Measurements from ENCODE around the gene ANTXRL. TPM values are rescaled to one million over a fixed set of nuclear protein-coding genes. Genes with fewer than 3 reads are reported as not detected.
A peak's percentile ranks its signal among the peaks of the same experiment; 100 is the strongest.
"Not testable (repeated sequence)": the region's sequence is repeated elsewhere in the genome, so short reads cannot be mapped to it uniquely, and the experiment has no call there.

ANTXRL gene
- total and polyA plus RNA-seq, 4 donors, result 0.06 TPM; not detected in 3

DNA sequence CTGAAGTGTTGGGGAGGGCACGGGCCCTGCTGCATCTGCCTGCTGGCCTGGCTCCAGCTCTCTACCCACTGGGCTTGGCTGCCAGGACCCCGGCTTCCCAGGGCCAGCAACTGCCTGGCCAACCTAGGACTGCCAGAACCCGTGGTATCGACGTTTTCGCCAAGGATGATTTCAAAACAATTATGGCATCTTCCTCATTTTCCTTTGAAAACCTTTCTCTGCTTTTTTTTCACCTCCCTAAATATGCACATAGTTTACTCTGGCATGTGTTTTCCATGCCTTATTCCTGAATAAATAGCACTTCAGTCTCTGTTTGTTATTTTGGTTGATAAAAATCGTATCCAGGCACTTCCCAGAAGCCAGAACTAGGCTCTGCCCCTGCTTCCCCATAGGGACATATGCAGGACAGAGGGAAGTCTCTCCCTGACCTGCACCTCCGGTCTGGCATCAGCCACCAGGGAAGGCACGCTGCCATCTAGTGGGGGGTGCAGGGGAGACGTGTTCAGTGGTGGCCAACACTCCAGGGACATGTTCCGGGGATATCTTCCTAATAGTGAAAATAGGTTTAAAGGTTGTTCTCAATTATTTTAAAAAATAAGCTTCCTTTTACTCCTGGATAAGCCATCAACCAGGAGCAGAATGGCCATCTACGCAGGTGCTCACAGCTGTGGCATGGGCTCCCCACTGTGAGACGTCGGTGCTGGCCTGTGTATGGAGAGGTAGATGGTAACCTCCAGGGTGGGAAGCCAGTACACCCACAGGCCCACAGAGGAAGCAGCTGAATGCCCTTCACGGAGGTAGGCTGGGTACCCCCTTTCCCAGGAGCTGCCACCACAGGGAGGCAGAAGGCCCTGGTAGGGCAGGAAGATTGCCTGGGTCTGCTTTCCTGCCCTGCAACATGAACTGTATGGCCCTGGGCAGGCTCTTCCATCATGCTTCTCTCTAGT, 30.7 kb upstream of the ANTXRL start (continued):
- TF ChIP-seq, protein P1, sequence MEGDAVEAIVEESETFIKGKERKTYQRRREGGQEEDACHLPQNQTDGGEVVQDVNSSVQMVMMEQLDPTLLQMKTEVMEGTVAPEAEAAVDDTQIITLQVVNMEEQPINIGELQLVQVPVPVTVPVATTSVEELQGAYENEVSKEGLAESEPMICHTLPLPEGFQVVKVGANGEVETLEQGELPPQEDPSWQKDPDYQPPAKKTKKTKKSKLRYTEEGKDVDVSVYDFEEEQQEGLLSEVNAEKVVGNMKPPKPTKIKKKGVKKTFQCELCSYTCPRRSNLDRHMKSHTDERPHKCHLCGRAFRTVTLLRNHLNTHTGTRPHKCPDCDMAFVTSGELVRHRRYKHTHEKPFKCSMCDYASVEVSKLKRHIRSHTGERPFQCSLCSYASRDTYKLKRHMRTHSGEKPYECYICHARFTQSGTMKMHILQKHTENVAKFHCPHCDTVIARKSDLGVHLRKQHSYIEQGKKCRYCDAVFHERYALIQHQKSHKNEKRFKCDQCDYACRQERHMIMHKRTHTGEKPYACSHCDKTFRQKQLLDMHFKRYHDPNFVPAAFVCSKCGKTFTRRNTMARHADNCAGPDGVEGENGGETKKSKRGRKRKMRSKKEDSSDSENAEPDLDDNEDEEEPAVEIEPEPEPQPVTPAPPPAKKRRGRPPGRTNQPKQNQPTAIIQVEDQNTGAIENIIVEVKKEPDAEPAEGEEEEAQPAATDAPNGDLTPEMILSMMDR (IDR thresholded peaks at IDR 0.05; ENCODE audit: low read depth, low read length, missing input control), result peak; percentile 32
- TF ChIP-seq FOXA2 (IDR thresholded peaks at IDR 0.05), result no peak
- TF ChIP-seq, protein P2, sequence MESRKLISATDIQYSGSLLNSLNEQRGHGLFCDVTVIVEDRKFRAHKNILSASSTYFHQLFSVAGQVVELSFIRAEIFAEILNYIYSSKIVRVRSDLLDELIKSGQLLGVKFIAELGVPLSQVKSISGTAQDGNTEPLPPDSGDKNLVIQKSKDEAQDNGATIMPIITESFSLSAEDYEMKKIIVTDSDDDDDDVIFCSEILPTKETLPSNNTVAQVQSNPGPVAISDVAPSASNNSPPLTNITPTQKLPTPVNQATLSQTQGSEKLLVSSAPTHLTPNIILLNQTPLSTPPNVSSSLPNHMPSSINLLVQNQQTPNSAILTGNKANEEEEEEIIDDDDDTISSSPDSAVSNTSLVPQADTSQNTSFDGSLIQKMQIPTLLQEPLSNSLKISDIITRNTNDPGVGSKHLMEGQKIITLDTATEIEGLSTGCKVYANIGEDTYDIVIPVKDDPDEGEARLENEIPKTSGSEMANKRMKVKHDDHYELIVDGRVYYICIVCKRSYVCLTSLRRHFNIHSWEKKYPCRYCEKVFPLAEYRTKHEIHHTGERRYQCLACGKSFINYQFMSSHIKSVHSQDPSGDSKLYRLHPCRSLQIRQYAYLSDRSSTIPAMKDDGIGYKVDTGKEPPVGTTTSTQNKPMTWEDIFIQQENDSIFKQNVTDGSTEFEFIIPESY (IDR thresholded peaks at IDR 0.05), result no peak

DNA sequence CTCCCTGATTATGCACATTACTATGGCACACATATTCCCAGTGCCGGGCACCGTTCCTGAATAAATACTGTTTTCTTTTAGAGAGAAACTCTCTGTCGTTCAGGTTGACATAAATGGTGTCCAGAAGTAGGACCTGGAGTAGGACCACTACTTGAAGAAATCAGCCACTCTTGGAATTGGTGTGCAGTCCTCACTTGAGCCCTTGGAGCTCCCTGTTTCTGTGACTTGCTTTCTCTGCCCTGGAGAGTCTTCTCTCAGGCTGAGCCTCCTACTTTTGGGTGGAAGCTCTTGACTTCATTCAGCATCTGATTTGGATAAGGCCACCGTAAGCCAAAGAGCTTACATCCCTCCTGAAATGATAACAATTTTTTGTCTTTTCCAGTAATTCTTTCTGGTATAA, 29.7 kb upstream of the ANTXRL start:
- WGBS, result 84% methylated on average over 4 of the region's 4 CpGs
- no peak overlapping the region for H3K27ac ChIP-seq (ENCODE audit: low read depth in 1 of 2, low read length in 2 of 2)

DNA sequence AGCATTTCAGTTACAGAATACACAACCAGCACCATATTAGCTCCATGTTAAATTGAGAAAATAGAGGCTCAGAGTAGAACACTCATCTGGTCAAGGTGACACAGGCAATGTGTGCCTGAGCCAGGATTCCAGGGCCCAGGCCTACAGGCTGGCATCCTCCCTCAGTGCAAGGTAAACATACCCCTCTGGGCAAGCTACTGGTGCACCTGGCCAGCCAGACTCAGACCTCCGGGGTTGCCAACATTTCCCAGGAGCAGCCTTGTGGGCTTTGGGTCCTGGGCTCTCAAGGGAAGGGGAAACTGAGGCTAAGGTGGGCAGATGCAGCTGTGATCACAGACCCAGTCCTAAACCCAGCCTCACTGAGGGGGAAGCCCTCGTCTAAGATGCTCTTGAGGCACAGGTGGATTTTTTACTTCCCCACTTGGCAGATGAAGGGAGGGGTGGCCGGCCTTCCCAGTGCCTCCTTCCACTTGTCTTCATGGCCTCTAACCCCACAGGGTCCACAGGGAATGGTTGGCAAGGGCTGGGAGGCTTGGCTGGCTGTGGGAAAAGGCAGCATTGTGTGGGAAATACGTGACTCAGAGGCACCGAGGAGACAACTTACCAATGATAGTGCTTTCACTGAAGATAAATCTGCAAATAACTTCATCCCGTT, 23.8 kb upstream of the ANTXRL start:
- not testable (repeated sequence) for DNase-seq (ENCODE audit: low spot score); H3K9me3 ChIP-seq (ENCODE audit: control insufficient read depth in 4 of 4, low read length in 3 of 4)
- 92% methylated on average over 6 of the region's 6 CpGs for WGBS

More for the DNA sequence above, 29.7 kb upstream of the ANTXRL start:
- no peaks in the 10 kb centered on the region for H3K27me3 ChIP-seq (ENCODE audit: control insufficient read depth in 4 of 4, insufficient read depth in 4 of 4, low read length in 3 of 4)
- H3K9ac ChIP-seq (ENCODE audit: low read depth in 1 of 2, low read length in 2 of 2), result no peak overlapping the region
- no peaks in the 10 kb centered on the region for H3K36me3 ChIP-seq (ENCODE audit: control insufficient read depth in 4 of 4, insufficient read depth in 3 of 4, low read depth in 1 of 4, low read length in 3 of 4)
- H3K4me3 ChIP-seq (ENCODE audit: low read depth in 1 of 3, low read length in 3 of 3), result no peak overlapping the region
- no peak for TF ChIP-seq JUND (IDR thresholded peaks at IDR 0.05)
- TF ChIP-seq, protein P3, sequence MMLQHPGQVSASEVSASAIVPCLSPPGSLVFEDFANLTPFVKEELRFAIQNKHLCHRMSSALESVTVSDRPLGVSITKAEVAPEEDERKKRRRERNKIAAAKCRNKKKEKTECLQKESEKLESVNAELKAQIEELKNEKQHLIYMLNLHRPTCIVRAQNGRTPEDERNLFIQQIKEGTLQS (IDR thresholded peaks at IDR 0.05), result no peak
- no peak for TF ChIP-seq RAD21 (IDR thresholded peaks at IDR 0.05)
- no peak for DNase-seq (ENCODE audit: low spot score)
- H3K9me3 ChIP-seq (ENCODE audit: control insufficient read depth in 4 of 4, low read length in 3 of 4), result no peaks in the 10 kb centered on the region
- H3K4me1 ChIP-seq (ENCODE audit: control insufficient read depth in 4 of 4, insufficient read depth in 4 of 4, low read length in 3 of 4), result peaks cover 0 to 2% (median under 1%) of the 10 kb centered on the region in 4 donors

DNA sequence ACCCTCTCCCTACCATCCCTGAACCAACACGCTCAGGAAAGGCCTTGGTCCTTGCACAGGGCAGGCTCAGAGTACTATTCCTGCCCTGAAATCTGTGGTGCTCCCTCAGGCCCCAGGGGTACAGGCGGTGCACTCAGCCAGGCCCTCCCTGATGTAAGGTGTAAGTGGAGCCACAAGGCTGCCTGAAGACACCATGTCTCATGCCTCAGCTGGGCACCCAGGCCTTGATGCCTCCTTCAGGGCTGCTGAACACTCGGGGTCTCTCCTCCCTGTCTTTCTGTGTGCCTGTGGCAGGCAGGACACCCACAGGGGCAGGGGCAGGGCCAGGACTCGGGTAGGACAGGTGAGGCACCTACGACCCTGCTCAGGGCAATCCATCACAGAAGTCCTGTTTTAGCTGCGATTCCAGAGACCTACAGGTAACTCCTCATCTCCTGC, 22.9 kb upstream of the ANTXRL start:
- no peak overlapping the region for H3K4me3 ChIP-seq (ENCODE audit: low read depth in 1 of 3, low read length in 3 of 3)
- no peaks in the 10 kb centered on the region for H3K9me3 ChIP-seq (ENCODE audit: control insufficient read depth in 4 of 4, low read length in 3 of 4)
- no peak for DNase-seq (ENCODE audit: low spot score)
- H3K9ac ChIP-seq (ENCODE audit: low read depth in 1 of 2, low read length in 2 of 2), result no peak overlapping the region
- WGBS, result 80% methylated on average over 6 of the region's 6 CpGs
- H3K4me1 ChIP-seq (ENCODE audit: control insufficient read depth in 4 of 4, insufficient read depth in 4 of 4, low read length in 3 of 4), result no peaks in the 10 kb centered on the region
- no peaks in the 10 kb centered on the region for H3K36me3 ChIP-seq (ENCODE audit: control insufficient read depth in 4 of 4, insufficient read depth in 3 of 4, low read depth in 1 of 4, low read length in 3 of 4)
- H3K27ac ChIP-seq (ENCODE audit: low read depth in 1 of 2, low read length in 2 of 2), result no peak overlapping the region
- no peaks in the 10 kb centered on the region for H3K27me3 ChIP-seq (ENCODE audit: control insufficient read depth in 4 of 4, insufficient read depth in 4 of 4, low read length in 3 of 4)
- TF ChIP-seq RXRA (IDR thresholded peaks at IDR 0.05) (no peak), YY1 (IDR thresholded peaks at IDR 0.05) (no peak)
- TF ChIP-seq, protein P4, sequence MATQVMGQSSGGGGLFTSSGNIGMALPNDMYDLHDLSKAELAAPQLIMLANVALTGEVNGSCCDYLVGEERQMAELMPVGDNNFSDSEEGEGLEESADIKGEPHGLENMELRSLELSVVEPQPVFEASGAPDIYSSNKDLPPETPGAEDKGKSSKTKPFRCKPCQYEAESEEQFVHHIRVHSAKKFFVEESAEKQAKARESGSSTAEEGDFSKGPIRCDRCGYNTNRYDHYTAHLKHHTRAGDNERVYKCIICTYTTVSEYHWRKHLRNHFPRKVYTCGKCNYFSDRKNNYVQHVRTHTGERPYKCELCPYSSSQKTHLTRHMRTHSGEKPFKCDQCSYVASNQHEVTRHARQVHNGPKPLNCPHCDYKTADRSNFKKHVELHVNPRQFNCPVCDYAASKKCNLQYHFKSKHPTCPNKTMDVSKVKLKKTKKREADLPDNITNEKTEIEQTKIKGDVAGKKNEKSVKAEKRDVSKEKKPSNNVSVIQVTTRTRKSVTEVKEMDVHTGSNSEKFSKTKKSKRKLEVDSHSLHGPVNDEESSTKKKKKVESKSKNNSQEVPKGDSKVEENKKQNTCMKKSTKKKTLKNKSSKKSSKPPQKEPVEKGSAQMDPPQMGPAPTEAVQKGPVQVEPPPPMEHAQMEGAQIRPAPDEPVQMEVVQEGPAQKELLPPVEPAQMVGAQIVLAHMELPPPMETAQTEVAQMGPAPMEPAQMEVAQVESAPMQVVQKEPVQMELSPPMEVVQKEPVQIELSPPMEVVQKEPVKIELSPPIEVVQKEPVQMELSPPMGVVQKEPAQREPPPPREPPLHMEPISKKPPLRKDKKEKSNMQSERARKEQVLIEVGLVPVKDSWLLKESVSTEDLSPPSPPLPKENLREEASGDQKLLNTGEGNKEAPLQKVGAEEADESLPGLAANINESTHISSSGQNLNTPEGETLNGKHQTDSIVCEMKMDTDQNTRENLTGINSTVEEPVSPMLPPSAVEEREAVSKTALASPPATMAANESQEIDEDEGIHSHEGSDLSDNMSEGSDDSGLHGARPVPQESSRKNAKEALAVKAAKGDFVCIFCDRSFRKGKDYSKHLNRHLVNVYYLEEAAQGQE (IDR thresholded peaks at IDR 0.05), result no peak
- TF ChIP-seq, protein P1 (IDR thresholded peaks at IDR 0.05; ENCODE audit: low read depth, low read length, missing input control), result no peak
- TF ChIP-seq, protein P2 (IDR thresholded peaks at IDR 0.05), result no peak

More for the DNA sequence above, 23.8 kb upstream of the ANTXRL start:
- not testable (repeated sequence) for H3K27ac ChIP-seq (ENCODE audit: low read depth in 1 of 2, low read length in 2 of 2); H3K4me3 ChIP-seq (ENCODE audit: low read depth in 1 of 3, low read length in 3 of 3); H3K27me3 ChIP-seq (ENCODE audit: control insufficient read depth in 4 of 4, insufficient read depth in 4 of 4, low read length in 3 of 4); H3K36me3 ChIP-seq (ENCODE audit: control insufficient read depth in 4 of 4, insufficient read depth in 3 of 4, low read depth in 1 of 4, low read length in 3 of 4); H3K4me1 ChIP-seq (ENCODE audit: control insufficient read depth in 4 of 4, insufficient read depth in 4 of 4, low read length in 3 of 4); H3K9ac ChIP-seq (ENCODE audit: low read depth in 1 of 2, low read length in 2 of 2)
